ENCODE measurements around the gene ATP6V0A1.

- no peak for TF ChIP-seq CTCF (IDR thresholded peaks at IDR 0.05)
- TF ChIP-seq POLR2A (IDR thresholded peaks at IDR 0.05) = no peak
- no peak for TF ChIP-seq EP300 (IDR thresholded peaks at IDR 0.05)
Measured at GRCh38 chr17:42563950-42564349, 105.3 kb downstream of the ATP6V0A1 start.

Data from tibial nerve (tissue), 4 donors.